K562 (cell line): ENCODE data around the gene ACYP2. TPM values are rescaled to one million over a fixed set of nuclear protein-coding genes. Genes with fewer than 3 reads are reported as not detected.
A peak's percentile ranks its signal among the peaks of the same experiment; 100 is the strongest.

Source experiments
- ATAC-seq: fragments of 200-7000 bp; cut with Tn5 transposase; 3 replicates; pipeline ENCODE4 v1.9.1; 2020; ENCODE audit warnings: moderate library complexity
- BruUV-seq: library from RNA; stranded (reverse); fragments of 400-500 nt; replicated peaks from 2 replicates; lab custom pipeline; 2021; lab: Mats Ljungman, UMichigan
- CTCF ChIA-PET: fragments of 300-600 bp; formaldehyde crosslinking; extraction: SDS; loops from one replicate; lab custom pipeline; 2021; ENCODE audit warnings: low intra/inter-chr PET ratio; lab: Yijun Ruan, JAX
- POLR2A ChIA-PET: fragments of 300-600, 350-650 bp; sonication (Branson Sonifier 250); formaldehyde crosslinking; extraction: SDS; loops from one replicate; lab custom pipeline; 2021; ENCODE audit warnings: antibody characterized with exemption, inconsistent platforms; lab: Yijun Ruan, JAX
- DNase-seq, 4 experiments: peaks; one replicate each; pipeline versions ENCODE4 v3.0.0 to v3.0.0-alpha.2; 2011 to 2018; ENCODE audit warnings: low spot score in 3 of 4, mixed read lengths in 3 of 4; ENCODE audit errors: extremely low read depth in 1 of 4
- FAIRE-seq: peaks from 2 replicates; lab custom pipeline; 2011; peaks lifted over from hg19 to GRCh38; lab: Jason Lieb, UNC
- H2AFZ ChIP-seq: 2 replicates; pipeline ENCODE4 v1.6.0; 2011; ENCODE audit warnings: low read depth, low read length, control low read depth, inconsistent platforms
- H3K27ac ChIP-seq: fragments of 200-600 bp; 3 replicates; pipeline ENCODE4 v1.8.0; 2011; ENCODE audit warnings: low read depth, mild to moderate bottlenecking, control low read depth, inconsistent platforms, low read length, moderate library complexity, mixed read lengths; ENCODE audit errors: extremely low read depth
- H3K27me3 ChIP-seq, 2 experiments: fragments of 300-600 bp in 1 of 2; 2 replicates in 1 of 2; 3 replicates in 1 of 2; pipeline versions ENCODE4 v1.6.0 to v1.8.0; 2011; ENCODE audit warnings: inconsistent platforms in 2 of 2, low read length in 2 of 2, mild to moderate bottlenecking in 1 of 2, mixed read lengths in 1 of 2, moderate library complexity in 1 of 2; ENCODE audit not compliant: control insufficient read depth in 2 of 2, insufficient read depth in 2 of 2
- H3K36me3 ChIP-seq: fragments of 300-600 bp; 3 replicates; pipeline ENCODE4 v1.8.0; 2011; ENCODE audit warnings: mild to moderate bottlenecking, low read length, inconsistent platforms; ENCODE audit not compliant: control insufficient read depth, insufficient read depth
- H3K4me1 ChIP-seq, 2 experiments: fragments of 200-600 bp in 1 of 2; replicated peaks in 1 of 2; 2 replicates in 1 of 2; 3 replicates in 1 of 2; pipeline versions ENCODE4 v1.5.1 to v1.8.0; 2011; ENCODE audit warnings: inconsistent platforms in 2 of 2, low read length in 2 of 2, mild to moderate bottlenecking in 1 of 2, mixed read lengths in 1 of 2, moderate library complexity in 1 of 2; ENCODE audit not compliant: control insufficient read depth in 2 of 2, insufficient read depth in 2 of 2
- H3K4me2 ChIP-seq: 2 replicates; pipeline ENCODE4 v1.6.1; 2011; ENCODE audit warnings: low read length, control low read depth, inconsistent platforms, mixed read lengths; ENCODE audit not compliant: insufficient read depth
- H3K4me3 ChIP-seq: fragments of 200-600 bp; sonication (generic), shearing (Covaris generic); 2 replicates; pipeline ENCODE4 v1.5.1; 2016; ENCODE audit warnings: control low read depth, inconsistent platforms
- H3K79me2 ChIP-seq: fragments of 200-600 bp; 3 replicates; pipeline ENCODE4 v1.8.0; 2011; ENCODE audit warnings: low read length, inconsistent platforms; ENCODE audit not compliant: control insufficient read depth, insufficient read depth
- H3K9ac ChIP-seq, 2 experiments: 2 replicates each; pipeline versions ENCODE4 v1.6.0 to v1.6.1; 2011; ENCODE audit warnings: low read depth in 2 of 2, low read length in 2 of 2, control low read depth in 1 of 2, inconsistent platforms in 1 of 2, mild to moderate bottlenecking in 1 of 2, mixed read lengths in 1 of 2; ENCODE audit not compliant: insufficient read depth in 1 of 2
- H3K9me1 ChIP-seq: one replicate; pipeline ENCODE4 v1.6.0; 2011; ENCODE audit warnings: inconsistent platforms, mild to moderate bottlenecking, low read length, moderate library complexity; ENCODE audit not compliant: control insufficient read depth, insufficient read depth
- H3K9me3 ChIP-seq: replicated peaks from 2 replicates; pipeline ENCODE4 v1.5.1; 2011; ENCODE audit warnings: low read depth, low read length, inconsistent platforms; ENCODE audit not compliant: control insufficient read depth, insufficient read depth
- H4K20me1 ChIP-seq: replicated peaks from 2 replicates; pipeline ENCODE4 v1.6.1; 2011; ENCODE audit warnings: low read length, inconsistent platforms, mixed read lengths; ENCODE audit not compliant: control insufficient read depth, insufficient read depth
- CBX3 ChIP-seq, 2 experiments: IDR thresholded peaks; 1 replicate in 1 of 2; 2 replicates in 1 of 2; pipeline ENCODE4 v1.6.1; 2012; ENCODE audit warnings: inconsistent platforms in 2 of 2, low read length in 2 of 2, borderline replicate concordance in 1 of 2, control low read depth in 1 of 2
- L3MBTL2 ChIP-seq: fragments of 450-650 bp; IDR thresholded peaks from 2 replicates; pipeline ENCODE4 v1.6.1; 2016; ENCODE audit warnings: mild to moderate bottlenecking, moderate library complexity
- MYC ChIP-seq, 2 experiments: fragments of 250-450 bp in 1 of 2; sonication (Bioruptor Pico) in 1 of 2; IDR thresholded peaks; 2 replicates each; pipeline versions ENCODE4 v1.5.1 to v1.6.1; 2012 to 2021; ENCODE audit warnings: low read depth in 2 of 2, borderline replicate concordance in 1 of 2, improper control_type of control experiment in 1 of 2, low read length in 1 of 2, mild to moderate bottlenecking in 1 of 2, moderate library complexity in 1 of 2
- NR2C2 ChIP-seq, 2 experiments: fragments of 200-800 bp in 1 of 2; sonication (Bioruptor generic) in 1 of 2; sonication (generic) in 1 of 2; formaldehyde crosslinking in 1 of 2; IDR thresholded peaks; 2 replicates each; pipeline versions ENCODE4 v1.6.1 to v1.8.0; 2016 to 2022; ENCODE audit warnings: mild to moderate bottlenecking in 1 of 2, missing compliant biosample characterization in 1 of 2, missing genetic modification characterization in 1 of 2, missing genetic modification reagents in 1 of 2
- RBM25 ChIP-seq: fragments of 200-400 bp; formaldehyde crosslinking; IDR thresholded peaks from 2 replicates; pipeline ENCODE4 v1.6.1; 2018; ENCODE audit warnings: low read length, low read depth, moderate library complexity; ENCODE audit not compliant: severe bottlenecking
- SRSF1 ChIP-seq: fragments of 200-400 bp; formaldehyde crosslinking; IDR thresholded peaks from 2 replicates; pipeline ENCODE4 v1.6.1; 2017; ENCODE audit warnings: mild to moderate bottlenecking, low read depth, low read length, moderate library complexity
- SRSF3 ChIP-seq: fragments of 200-400 bp; formaldehyde crosslinking; IDR thresholded peaks from 2 replicates; pipeline ENCODE4 v1.6.1; 2016; ENCODE audit warnings: mild to moderate bottlenecking, low read length, moderate library complexity; ENCODE audit not compliant: insufficient read depth
- SUPT5H ChIP-seq: fragments of 450-650 bp; IDR thresholded peaks from 2 replicates; pipeline ENCODE4 v1.6.1; 2016
- TBP ChIP-seq: optimal IDR thresholded peaks from 2 replicates; pipeline ENCODE3; 2011; ENCODE audit warnings: low read depth, low read length, improper control_type of control experiment
- ZKSCAN3 ChIP-seq: fragments of 250-450 bp; sonication (Bioruptor Pico); IDR thresholded peaks from 2 replicates; pipeline ENCODE4 v1.4.0; 2020
- ZKSCAN8 ChIP-seq: fragments of 200-800 bp; sonication (Bioruptor generic); IDR thresholded peaks from 2 replicates; pipeline ENCODE4 v1.6.1; 2016; ENCODE audit warnings: missing genetic modification characterization, missing compliant biosample characterization
- ZNF143 ChIP-seq: sonication (generic); formaldehyde crosslinking; IDR thresholded peaks from 2 replicates; pipeline ENCODE4 v1.9.0; 2022; ENCODE audit warnings: mild to moderate bottlenecking, missing genetic modification reagents
- ZNF408 ChIP-seq: fragments of 250-450 bp; sonication (Bioruptor Pico); IDR thresholded peaks from 2 replicates; pipeline ENCODE4 v1.4.0; 2020; ENCODE audit warnings: low read depth, mild to moderate bottlenecking, moderate library complexity
- WGBS: fragments of 100-300 bp; shearing (Covaris generic); methylation state at CpG from one replicate; pipeline ENCODE4 v1.1.6; 2016; ENCODE audit warnings: low coverage, mixed read lengths; ENCODE audit not compliant: insufficient coverage; ENCODE audit errors: missing lambda C conversion rate; 5-methylcytosine and 5-hydroxymethylcytosine counted together
- in situ Hi-C: fragments of 300-500 bp; cut with MboI; formaldehyde crosslinking; loops from 4 replicates; pipeline ENCODE4 v1.15.0; 2018; ENCODE audit warnings: inconsistent platforms, mixed read lengths
- intact Hi-C: fragments of 100-400 bp; cut with micrococcal nuclease; formaldehyde crosslinking; loops from 2 replicates; pipeline ENCODE4 v1.14.2; 2022
- polyA plus RNA-seq, 8 experiments: library from polyadenylated mRNA; depleted of rRNA in 4 of 8; stranded (reverse) in 5 of 8; unstranded in 3 of 8; fragments of >200 nt; fragmentation: Nextera tagmentation in 2 of 8; fragmentation: Illumina TruSeq in 1 of 8; extraction: Ambion mirVana in 2 of 8; extraction: Trizol in 1 of 8; gene quantifications; 2 replicates each; pipeline versions ENCODE4 v1.2.1 to v1.2.3, GENCODE V29; 2011 to 2014; ENCODE audit warnings: inconsistent platforms in 1 of 8, missing spikeins in 1 of 8
- total RNA-seq, 7 experiments: library from RNA; depleted of rRNA in 6 of 7; stranded (reverse); fragments of >200 nt in 6 of 7; fragmentation: Illumina TruSeq in 2 of 7; extraction: Trizol in 2 of 7; gene quantifications; 2 replicates each; pipeline versions ENCODE4 v1.2.1 to v1.2.3, GENCODE V29; 2011 to 2021; ENCODE audit warnings: low replicate concordance in 1 of 7
- TF ChIP-seq, protein P1 (sequence below): fragments of 450-650 bp; conservative IDR thresholded peaks from 2 replicates; pipeline ENCODE4 v1.6.1; 2016; ENCODE audit warnings: missing genetic modification characterization, low read depth, mild to moderate bottlenecking, control low read depth, missing compliant biosample characterization
- TF ChIP-seq, protein P2 (sequence below): fragments of 200-800 bp; sonication (Bioruptor generic); IDR thresholded peaks from 2 replicates; pipeline ENCODE4 v1.6.1; 2017; ENCODE audit warnings: missing genetic modification characterization, missing compliant biosample characterization
- TF ChIP-seq, protein P3 (sequence below): fragments of 450-650 bp; IDR thresholded peaks from 2 replicates; pipeline ENCODE4 v1.6.1; 2016; ENCODE audit warnings: mild to moderate bottlenecking

ACYP2 gene
- total and polyA plus RNA-seq, 9 of the 15 experiments (the other 6 are each of a cell fraction or from before 2014, with no cell fraction given) = 1.0 to 4.1 (median 2.0) TPM

DNA sequence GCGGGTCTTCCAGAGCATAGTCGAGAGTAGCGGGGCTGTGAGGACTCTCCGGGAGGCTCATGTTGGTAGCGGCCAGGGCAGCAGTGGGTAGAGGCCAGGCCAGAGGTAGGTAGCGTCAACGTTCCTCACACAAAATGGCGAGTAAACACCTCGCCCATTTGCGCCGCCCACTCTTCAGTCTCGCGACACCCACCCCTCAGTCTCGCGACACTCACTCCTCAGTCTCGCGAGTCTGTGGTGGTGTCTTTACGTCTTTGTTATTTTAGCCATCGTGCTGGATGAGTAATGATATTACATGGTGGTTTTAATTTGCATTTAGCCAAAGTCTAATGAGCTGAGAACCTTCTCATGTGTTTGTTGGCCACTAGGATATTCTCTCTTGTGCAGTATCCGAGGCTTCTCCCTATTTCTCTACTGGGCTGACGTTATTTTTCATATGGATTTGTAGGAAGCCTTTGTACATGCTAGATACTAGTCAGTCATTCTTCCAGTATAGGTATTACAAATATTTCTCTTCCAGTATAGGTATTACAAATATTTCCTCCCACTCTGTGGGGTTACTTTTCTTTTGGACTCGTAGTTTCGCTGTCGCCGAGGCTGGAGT, 140.8 kb downstream of the ACYP2 start, which contains the start of gene TSPYL6:
TSS of gene TSPYL6 (minus strand) at position 139 of the 604 bp plus-strand sequence. CDS start at position 61, 78 bp downstream.
- WGBS = 26% methylated on average over 25 of the region's 25 CpGs
- in situ Hi-C loops = no loop called here
- CTCF ChIA-PET = no interaction called here
- TF ChIP-seq ZKSCAN8 (CRISPR knock-in tag) = no peak
- peak; percentile 79 for TF ChIP-seq L3MBTL2
- TF ChIP-seq, protein P1, sequence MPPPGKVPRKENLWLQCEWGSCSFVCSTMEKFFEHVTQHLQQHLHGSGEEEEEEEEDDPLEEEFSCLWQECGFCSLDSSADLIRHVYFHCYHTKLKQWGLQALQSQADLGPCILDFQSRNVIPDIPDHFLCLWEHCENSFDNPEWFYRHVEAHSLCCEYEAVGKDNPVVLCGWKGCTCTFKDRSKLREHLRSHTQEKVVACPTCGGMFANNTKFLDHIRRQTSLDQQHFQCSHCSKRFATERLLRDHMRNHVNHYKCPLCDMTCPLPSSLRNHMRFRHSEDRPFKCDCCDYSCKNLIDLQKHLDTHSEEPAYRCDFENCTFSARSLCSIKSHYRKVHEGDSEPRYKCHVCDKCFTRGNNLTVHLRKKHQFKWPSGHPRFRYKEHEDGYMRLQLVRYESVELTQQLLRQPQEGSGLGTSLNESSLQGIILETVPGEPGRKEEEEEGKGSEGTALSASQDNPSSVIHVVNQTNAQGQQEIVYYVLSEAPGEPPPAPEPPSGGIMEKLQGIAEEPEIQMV (tag) = no peak
- peak; percentile 36 for TF ChIP-seq TBP
- TF ChIP-seq, protein P2, sequence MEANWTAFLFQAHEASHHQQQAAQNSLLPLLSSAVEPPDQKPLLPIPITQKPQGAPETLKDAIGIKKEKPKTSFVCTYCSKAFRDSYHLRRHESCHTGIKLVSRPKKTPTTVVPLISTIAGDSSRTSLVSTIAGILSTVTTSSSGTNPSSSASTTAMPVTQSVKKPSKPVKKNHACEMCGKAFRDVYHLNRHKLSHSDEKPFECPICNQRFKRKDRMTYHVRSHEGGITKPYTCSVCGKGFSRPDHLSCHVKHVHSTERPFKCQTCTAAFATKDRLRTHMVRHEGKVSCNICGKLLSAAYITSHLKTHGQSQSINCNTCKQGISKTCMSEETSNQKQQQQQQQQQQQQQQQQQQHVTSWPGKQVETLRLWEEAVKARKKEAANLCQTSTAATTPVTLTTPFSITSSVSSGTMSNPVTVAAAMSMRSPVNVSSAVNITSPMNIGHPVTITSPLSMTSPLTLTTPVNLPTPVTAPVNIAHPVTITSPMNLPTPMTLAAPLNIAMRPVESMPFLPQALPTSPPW = peak; percentile 35; the same call in 1 of the 2 replicates
- TF ChIP-seq SUPT5H = peak; percentile 71
- TF ChIP-seq, protein P3, sequence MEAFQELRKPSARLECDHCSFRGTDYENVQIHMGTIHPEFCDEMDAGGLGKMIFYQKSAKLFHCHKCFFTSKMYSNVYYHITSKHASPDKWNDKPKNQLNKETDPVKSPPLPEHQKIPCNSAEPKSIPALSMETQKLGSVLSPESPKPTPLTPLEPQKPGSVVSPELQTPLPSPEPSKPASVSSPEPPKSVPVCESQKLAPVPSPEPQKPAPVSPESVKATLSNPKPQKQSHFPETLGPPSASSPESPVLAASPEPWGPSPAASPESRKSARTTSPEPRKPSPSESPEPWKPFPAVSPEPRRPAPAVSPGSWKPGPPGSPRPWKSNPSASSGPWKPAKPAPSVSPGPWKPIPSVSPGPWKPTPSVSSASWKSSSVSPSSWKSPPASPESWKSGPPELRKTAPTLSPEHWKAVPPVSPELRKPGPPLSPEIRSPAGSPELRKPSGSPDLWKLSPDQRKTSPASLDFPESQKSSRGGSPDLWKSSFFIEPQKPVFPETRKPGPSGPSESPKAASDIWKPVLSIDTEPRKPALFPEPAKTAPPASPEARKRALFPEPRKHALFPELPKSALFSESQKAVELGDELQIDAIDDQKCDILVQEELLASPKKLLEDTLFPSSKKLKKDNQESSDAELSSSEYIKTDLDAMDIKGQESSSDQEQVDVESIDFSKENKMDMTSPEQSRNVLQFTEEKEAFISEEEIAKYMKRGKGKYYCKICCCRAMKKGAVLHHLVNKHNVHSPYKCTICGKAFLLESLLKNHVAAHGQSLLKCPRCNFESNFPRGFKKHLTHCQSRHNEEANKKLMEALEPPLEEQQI = 0 out of 2 replicates have a peak, but pooled peaks have one; percentile 41
- TF ChIP-seq ZNF143 (CRISPR knock-in tag) = no peak
- no peak for TF ChIP-seq SRSF3
- TF ChIP-seq ZNF408 (CRISPR knock-in tag) = no peak
- no peak for TF ChIP-seq NR2C2 (CRISPR knock-in tag; IDR thresholded peaks at IDR 0.05)
- TF ChIP-seq NR2C2 (tag; IDR thresholded peaks at IDR 0.05) = no peak
- peak; percentile 83 for TF ChIP-seq RBM25
- TF ChIP-seq SRSF1 = no peak
- TF ChIP-seq CBX3 (IDR thresholded peaks at IDR 0.05; ENCODE audit: borderline replicate concordance in 1 of 2, low read length in 2 of 2) = peak in 1 of 2 experiments; percentile 63; a peak in 2 of 3 replicates
- no peak for TF ChIP-seq ZKSCAN3 (CRISPR knock-in tag)
- TF ChIP-seq MYC (IDR thresholded peaks at IDR 0.05; ENCODE audit: low read depth, low read length) = peak; percentile 23; the same call in 1 of the 2 replicates
- no peak for TF ChIP-seq MYC (CRISPR knock-in tag; IDR thresholded peaks at IDR 0.05; ENCODE audit: borderline replicate concordance, low read depth)

More for the DNA sequence above, 140.8 kb downstream of the ACYP2 start, which contains the start of gene TSPYL6:
- H3K9me3 ChIP-seq = no peaks in the 10 kb centered on the region; the same call in 1 of the 2 replicates
- no TSS peak for BruUV-seq
- H3K79me2 ChIP-seq = peaks cover 49% of the 10 kb centered on the region
- H3K9me1 ChIP-seq = no peaks in the 10 kb centered on the region
- DNase-seq (peak; percentile 71 to 81 (median 78)), FAIRE-seq (peak; percentile 76), ATAC-seq (peak; percentile 91)
- POLR2A ChIA-PET = no interaction called here
- peak within 1 kb of the TSS; percentile 58 for H3K4me3 ChIP-seq
- peak within 1 kb of the TSS; percentile 73 for H3K27ac ChIP-seq
- H2AFZ ChIP-seq = peak within 1 kb of the TSS; percentile 90
- peak within 1 kb of the TSS; percentile 82 to 94 for H3K9ac ChIP-seq
- no peaks in the 10 kb centered on the region; a peak in 1 of 5 replicates for H3K27me3 ChIP-seq
- intact Hi-C loops = no loop called here
- H3K4me2 ChIP-seq = peak within 1 kb of the TSS; percentile 86
- peaks cover 19% of the 10 kb centered on the region for H4K20me1 ChIP-seq
- H3K4me1 ChIP-seq = peaks cover 0 to 8% of the 10 kb centered on the region in 2 experiments; a peak in 1 of 5 replicates
- H3K36me3 ChIP-seq = peaks cover 10% of the 10 kb centered on the region; the same call in 2 of the 3 replicates
